Memory B cell (primary cell): ENCODE measurements around the gene MLLT3.

ENCODE experiments used
- ATAC-seq: fragments of 150-1000 bp; cut with Tn5 transposase; 2 replicates; pipeline ENCODE4 v1.10.0; 2021; ENCODE audit warnings: low read depth, mild to moderate bottlenecking, moderate library complexity
- DNase-seq, 2 donors: peaks; one replicate each; pipeline ENCODE4 v3.0.0; 2022; ENCODE audit warnings: low spot score in 2 of 2
- H3K27ac Mint-ChIP-seq: one replicate; pipeline ENCODE4 v1.8.0; 2022; ENCODE audit warnings: mild to moderate bottlenecking, moderate library complexity, mixed read lengths
- H3K27me3 Mint-ChIP-seq: one replicate; pipeline ENCODE4 v1.8.0; 2022; ENCODE audit warnings: mixed read lengths
- H3K36me3 Mint-ChIP-seq: one replicate; pipeline ENCODE4 v1.8.0; 2022; ENCODE audit warnings: mild to moderate bottlenecking, mixed read lengths
- H3K4me1 Mint-ChIP-seq: one replicate; pipeline ENCODE4 v1.8.0; 2022; ENCODE audit warnings: mixed read lengths
- H3K4me3 Mint-ChIP-seq: one replicate; pipeline ENCODE4 v1.8.0; 2022; ENCODE audit warnings: mild to moderate bottlenecking, moderate library complexity, mixed read lengths
- H3K9me3 Mint-ChIP-seq: one replicate; pipeline ENCODE4 v1.8.0; 2022; ENCODE audit warnings: mixed read lengths

Gene MLLT3

DNA sequence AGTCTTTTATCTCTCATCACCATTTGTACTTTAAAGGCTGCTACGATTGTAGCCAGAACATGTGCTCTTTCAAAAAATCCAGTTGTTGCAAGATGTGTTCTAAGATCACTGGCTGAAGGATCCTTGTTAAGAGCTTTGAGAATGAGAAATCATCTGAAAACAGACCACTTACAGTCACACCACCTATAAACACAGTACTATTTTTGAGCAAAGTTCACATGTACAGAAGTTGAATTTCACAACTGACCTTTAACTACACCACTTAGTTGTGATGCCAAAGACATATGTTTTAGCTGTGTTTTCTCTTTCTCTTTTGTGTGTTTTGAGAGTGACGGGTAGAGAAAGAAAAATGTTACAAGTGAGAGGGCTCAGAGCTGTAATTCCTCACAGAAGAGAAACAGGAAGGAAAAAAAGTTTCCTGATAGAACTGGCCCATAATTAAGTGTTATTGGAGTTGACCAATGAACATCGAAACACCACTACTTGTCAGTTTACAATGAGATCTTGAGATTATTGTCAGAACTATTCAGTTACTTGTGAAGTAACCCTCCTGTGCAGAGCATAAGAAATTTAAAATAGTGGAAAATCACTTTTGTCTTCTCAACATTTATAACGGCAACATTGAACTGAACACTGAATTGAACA is 245.4 kb downstream of the MLLT3 start:
- Mint-ChIP-seq H3K27ac (no peak overlapping the region), H3K4me1 (no peaks in the 10 kb centered on the region), H3K9me3 (no peaks in the 10 kb centered on the region), H3K4me3 (no peak overlapping the region), H3K36me3 (no peaks in the 10 kb centered on the region), H3K27me3 (peaks cover 3% of the 10 kb centered on the region)
- no peak for DNase-seq
- no peak for ATAC-seq

DNA sequence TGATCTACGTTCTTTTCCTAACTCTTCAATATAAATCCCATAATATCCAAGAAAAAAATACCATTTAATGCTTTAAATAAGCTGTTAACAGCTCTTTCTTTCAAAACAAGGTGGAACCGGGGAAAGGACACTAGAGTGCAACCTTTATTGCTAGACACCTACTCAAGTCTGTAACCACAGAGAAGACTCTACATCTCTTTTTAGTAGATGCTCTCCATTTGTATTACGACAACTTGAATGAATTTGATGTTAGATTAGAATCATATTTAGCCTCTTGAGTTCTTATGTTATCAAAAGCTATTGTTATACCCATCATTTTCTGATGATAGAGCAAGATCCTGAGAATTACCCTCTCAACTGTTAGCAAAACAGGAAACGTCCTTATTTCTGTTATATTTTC is 246.3 kb downstream of the MLLT3 start:
- H3K4me3 Mint-ChIP-seq: no peak overlapping the region
- H3K9me3 Mint-ChIP-seq: no peaks in the 10 kb centered on the region
- no peaks in the 10 kb centered on the region for H3K36me3 Mint-ChIP-seq
- no peak for DNase-seq
- H3K27me3 Mint-ChIP-seq: peaks cover 3% of the 10 kb centered on the region
- no peaks in the 10 kb centered on the region for H3K4me1 Mint-ChIP-seq
- no peak overlapping the region for H3K27ac Mint-ChIP-seq
- no peak for ATAC-seq

GRCh38 chr9:20373263-20373662 is 249.0 kb downstream of the MLLT3 start:
- ATAC-seq: peak; percentile 69
- Mint-ChIP-seq H3K9me3 (no peaks in the 10 kb centered on the region), H3K27ac (no peak overlapping the region), H3K36me3 (no peaks in the 10 kb centered on the region), H3K4me1 (no peaks in the 10 kb centered on the region), H3K27me3 (peaks cover 1% of the 10 kb centered on the region), H3K4me3 (no peak overlapping the region)
- no peak for DNase-seq

DNA sequence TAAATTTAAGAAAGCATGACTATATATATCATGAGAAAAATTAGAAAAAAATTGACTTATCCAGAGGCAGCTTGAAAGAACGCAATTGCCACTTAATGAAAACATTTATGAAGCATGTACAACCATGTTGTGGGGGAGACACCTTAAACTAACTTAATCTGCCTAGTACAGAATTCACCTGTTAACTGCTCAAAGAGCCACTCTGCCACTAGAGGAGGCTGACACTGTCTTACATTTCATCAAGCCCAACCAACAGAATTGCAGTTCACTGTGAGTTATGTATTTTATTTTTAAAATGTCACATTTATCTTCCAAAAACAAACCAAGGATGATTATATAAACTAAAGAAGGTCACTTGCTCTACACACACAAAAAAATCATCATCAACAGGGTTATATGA is 252.9 kb downstream of the MLLT3 start:
- Mint-ChIP-seq H3K27me3 (no peaks in the 10 kb centered on the region), H3K4me1 (no peaks in the 10 kb centered on the region), H3K27ac (no peak overlapping the region), H3K9me3 (peaks cover 2% of the 10 kb centered on the region), H3K4me3 (no peak overlapping the region), H3K36me3 (peaks cover 2% of the 10 kb centered on the region)
- no peak for DNase-seq
- no peak for ATAC-seq

DNA sequence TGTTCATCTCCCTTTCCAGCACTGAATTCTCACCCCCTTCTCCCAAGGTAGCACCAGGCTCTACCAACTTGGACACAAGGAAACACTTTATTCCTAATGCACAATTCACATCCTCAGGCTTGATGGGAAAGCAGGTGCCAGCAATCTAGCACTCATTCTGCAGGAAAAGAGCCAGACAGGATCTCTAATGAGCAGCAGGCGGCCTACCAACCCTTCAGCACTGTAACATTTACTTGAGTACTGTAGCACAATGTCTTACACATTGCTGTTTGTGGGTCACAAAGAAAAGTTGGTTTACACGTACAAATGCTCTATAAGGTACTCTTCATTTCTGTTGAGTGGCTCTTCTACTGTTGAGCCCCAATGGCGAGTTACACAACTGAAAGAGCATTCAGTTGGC is 254.4 kb downstream of the MLLT3 start:
- DNase-seq (no peak), ATAC-seq (no peak)
- no peak overlapping the region for H3K4me3 Mint-ChIP-seq
- no peaks in the 10 kb centered on the region for H3K4me1 Mint-ChIP-seq
- H3K27me3 Mint-ChIP-seq: no peaks in the 10 kb centered on the region
- peaks cover 2% of the 10 kb centered on the region for H3K36me3 Mint-ChIP-seq
- no peak overlapping the region for H3K27ac Mint-ChIP-seq
- peaks cover 2% of the 10 kb centered on the region for H3K9me3 Mint-ChIP-seq

GRCh38 chr9:20364959-20365358 is 257.3 kb downstream of the MLLT3 start:
- H3K4me3 Mint-ChIP-seq: no peak overlapping the region
- no peak for ATAC-seq
- DNase-seq: no peak
- H3K4me1 Mint-ChIP-seq: no peaks in the 10 kb centered on the region
- no peaks in the 10 kb centered on the region for H3K27me3 Mint-ChIP-seq
- no peak overlapping the region for H3K27ac Mint-ChIP-seq
- peaks cover 2% of the 10 kb centered on the region for H3K9me3 Mint-ChIP-seq
- peaks cover 2% of the 10 kb centered on the region for H3K36me3 Mint-ChIP-seq

- H3K36me3 Mint-ChIP-seq: peaks cover 2% of the 10 kb centered on the region
- H3K27ac Mint-ChIP-seq: no peak overlapping the region
- H3K27me3 Mint-ChIP-seq: no peaks in the 10 kb centered on the region
- ATAC-seq (no peak), DNase-seq (no peak)
- no peak overlapping the region for H3K4me3 Mint-ChIP-seq
- H3K4me1 Mint-ChIP-seq: no peaks in the 10 kb centered on the region
- peaks cover 2% of the 10 kb centered on the region for H3K9me3 Mint-ChIP-seq
Measured at GRCh38 chr9:20363233-20363632, 259.1 kb downstream of the MLLT3 start.

DNA sequence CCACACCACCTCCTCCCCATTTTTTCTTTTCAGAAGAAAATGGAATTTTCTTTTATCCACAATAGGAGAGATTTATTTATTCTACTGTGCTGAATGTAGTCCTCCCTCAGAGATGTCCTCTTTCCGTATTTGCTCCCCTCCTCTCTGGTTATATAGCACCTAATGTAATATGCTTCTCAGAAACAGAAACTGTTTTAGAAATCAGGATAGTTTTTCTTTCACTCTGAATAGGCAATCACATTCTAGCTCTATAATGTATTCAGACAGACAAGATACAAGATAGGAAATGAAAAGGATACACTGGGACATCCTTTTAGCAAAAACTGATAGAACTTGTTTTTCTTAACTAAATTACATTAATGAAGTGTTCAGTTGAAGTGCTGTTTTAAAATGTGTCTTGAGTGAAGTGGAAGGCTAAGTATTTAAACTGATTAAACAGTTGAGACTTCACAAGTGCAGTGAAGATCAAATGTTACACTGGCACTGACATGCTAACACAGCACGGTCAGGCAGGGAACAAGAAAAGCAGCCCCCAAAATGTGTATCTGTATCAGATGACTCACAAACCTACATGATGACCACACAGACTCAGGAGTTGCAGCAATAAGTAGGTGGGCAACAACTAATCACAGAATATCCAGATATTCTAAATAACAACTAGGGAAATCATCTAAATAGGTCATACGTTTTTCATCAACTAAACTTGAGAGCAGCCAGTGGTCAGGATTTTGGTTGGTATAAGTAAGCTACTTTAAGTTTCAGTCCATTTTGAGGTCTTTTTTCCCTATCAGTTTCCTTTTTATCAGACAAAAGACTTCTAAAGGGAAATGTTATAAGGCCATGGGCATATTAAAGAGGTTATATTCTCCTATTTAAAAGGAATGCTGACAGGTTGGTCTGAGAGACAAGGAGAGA is 260.4 kb downstream of the MLLT3 start:
- no peaks in the 10 kb centered on the region for H3K36me3 Mint-ChIP-seq
- no peak overlapping the region for H3K27ac Mint-ChIP-seq
- ATAC-seq (no peak), DNase-seq (no peak)
- no peaks in the 10 kb centered on the region for H3K4me1 Mint-ChIP-seq
- H3K27me3 Mint-ChIP-seq: no peaks in the 10 kb centered on the region
- no peak overlapping the region for H3K4me3 Mint-ChIP-seq
- no peaks in the 10 kb centered on the region for H3K9me3 Mint-ChIP-seq

GRCh38 chr9:20361229-20361628 is 261.1 kb downstream of the MLLT3 start:
- Mint-ChIP-seq H3K27me3 (no peaks in the 10 kb centered on the region), H3K4me3 (no peak overlapping the region), H3K27ac (no peak overlapping the region), H3K9me3 (no peaks in the 10 kb centered on the region), H3K4me1 (no peaks in the 10 kb centered on the region), H3K36me3 (no peaks in the 10 kb centered on the region)
- no peak for DNase-seq
- no peak for ATAC-seq

DNA sequence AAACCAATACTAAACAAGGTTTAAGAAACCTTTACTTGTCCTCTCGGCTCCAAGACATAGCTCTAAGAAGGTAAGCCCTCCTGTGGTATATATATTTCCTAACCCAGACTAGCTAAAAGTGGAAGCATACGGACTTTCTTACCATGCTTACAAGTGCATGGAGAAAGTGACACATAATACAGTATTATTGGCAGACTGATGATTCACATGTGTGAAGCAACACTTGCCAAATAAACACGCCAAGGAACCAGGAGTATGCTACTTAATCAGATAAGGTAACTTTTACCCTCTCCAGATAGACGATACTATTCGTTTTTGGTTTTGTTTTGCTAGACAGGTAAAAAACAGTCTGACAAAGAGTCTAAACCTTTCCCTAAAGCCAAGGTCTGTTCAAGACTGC is 264.1 kb downstream of the MLLT3 start:
- H3K27ac Mint-ChIP-seq: no peak overlapping the region
- H3K4me1 Mint-ChIP-seq: no peaks in the 10 kb centered on the region
- no peaks in the 10 kb centered on the region for H3K9me3 Mint-ChIP-seq
- H3K27me3 Mint-ChIP-seq: no peaks in the 10 kb centered on the region
- H3K36me3 Mint-ChIP-seq: no peaks in the 10 kb centered on the region
- no peak overlapping the region for H3K4me3 Mint-ChIP-seq
- ATAC-seq (no peak), DNase-seq (no peak)

- DNase-seq (no peak), ATAC-seq (no peak)
- Mint-ChIP-seq H3K36me3 (no peaks in the 10 kb centered on the region), H3K9me3 (no peaks in the 10 kb centered on the region), H3K4me1 (no peaks in the 10 kb centered on the region), H3K27me3 (no peaks in the 10 kb centered on the region), H3K27ac (no peak overlapping the region), H3K4me3 (no peak overlapping the region)
Measured at GRCh38 chr9:20357037-20357432, 265.3 kb downstream of the MLLT3 start.

- Mint-ChIP-seq H3K9me3 (no peaks in the 10 kb centered on the region), H3K27me3 (no peaks in the 10 kb centered on the region), H3K4me3 (no peak overlapping the region), H3K36me3 (no peaks in the 10 kb centered on the region), H3K27ac (no peak overlapping the region), H3K4me1 (no peaks in the 10 kb centered on the region)
- ATAC-seq: no peak
- peak in 1 of 2 donors; percentile 3 for DNase-seq
Measured at GRCh38 chr9:20356403-20357036, 265.8 kb downstream of the MLLT3 start.

GRCh38 chr9:20355022-20355421 is 267.3 kb downstream of the MLLT3 start:
- H3K36me3 Mint-ChIP-seq: no peaks in the 10 kb centered on the region
- no peak overlapping the region for H3K27ac Mint-ChIP-seq
- H3K9me3 Mint-ChIP-seq: no peaks in the 10 kb centered on the region
- H3K4me3 Mint-ChIP-seq: no peak overlapping the region
- no peak for DNase-seq
- H3K4me1 Mint-ChIP-seq: no peaks in the 10 kb centered on the region
- H3K27me3 Mint-ChIP-seq: no peaks in the 10 kb centered on the region
- ATAC-seq: no peak

DNA sequence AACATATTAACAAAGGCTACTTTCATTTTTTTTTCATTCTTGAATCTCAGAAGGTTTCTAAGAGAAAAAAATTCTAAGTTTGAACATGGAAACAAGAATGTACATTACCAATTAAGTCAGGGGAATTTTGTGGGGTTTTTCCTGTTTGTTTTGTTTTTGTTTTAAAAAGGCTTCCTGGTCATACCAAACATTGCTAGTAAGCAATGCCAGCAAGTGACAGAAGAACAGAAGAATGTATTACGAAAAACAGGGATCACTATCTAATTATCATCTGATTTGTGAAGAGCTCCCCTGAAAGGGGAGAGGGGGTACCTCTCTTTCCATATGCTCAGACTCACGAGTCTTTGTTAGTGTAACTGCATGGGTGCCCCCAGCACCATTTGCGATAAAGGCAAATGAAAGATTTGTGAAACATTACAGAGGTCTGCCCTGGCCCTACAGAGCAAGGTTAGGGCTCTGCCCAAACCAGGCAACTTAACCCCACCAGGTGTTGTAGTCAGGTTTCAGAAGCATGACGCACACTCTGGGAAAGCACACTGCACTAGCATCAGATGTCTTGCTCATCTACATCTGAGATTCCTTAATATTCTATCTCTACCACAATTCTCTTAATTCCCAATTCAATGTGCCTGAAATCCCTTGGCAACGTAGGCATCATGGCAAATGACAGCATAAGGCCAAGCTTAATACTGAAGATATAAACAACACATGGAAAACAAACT is 268.2 kb downstream of the MLLT3 start:
- H3K27me3 Mint-ChIP-seq: no peaks in the 10 kb centered on the region
- no peaks in the 10 kb centered on the region for H3K9me3 Mint-ChIP-seq
- no peaks in the 10 kb centered on the region for H3K4me1 Mint-ChIP-seq
- no peak overlapping the region for H3K4me3 Mint-ChIP-seq
- DNase-seq: no peak
- H3K27ac Mint-ChIP-seq: no peak overlapping the region
- H3K36me3 Mint-ChIP-seq: no peaks in the 10 kb centered on the region
- ATAC-seq: no peak
